Bronchial epithelial cell (primary cell): ENCODE data around the gene ZDHHC3. TPM values are rescaled to one million over a fixed set of nuclear protein-coding genes. Genes with fewer than 3 reads are reported as not detected.
A peak's percentile ranks its signal among the peaks of the same experiment; 100 is the strongest.

Experiments used
- DNase-seq: peaks from one replicate; pipeline ENCODE4 v3.0.0-alpha.2; 2010; ENCODE audit warnings: low read depth
- FAIRE-seq: peaks from 2 replicates; lab custom pipeline; 2011; peaks lifted over from hg19 to GRCh38; lab: Jason Lieb, UNC
- H3K27me3 ChIP-seq: 2 replicates; pipeline ENCODE4 v1.5.1; 2011; ENCODE audit warnings: low read length; ENCODE audit not compliant: control insufficient read depth, insufficient read depth
- H3K36me3 ChIP-seq: 2 replicates; pipeline ENCODE4 v1.5.1; 2011; ENCODE audit warnings: low read length; ENCODE audit not compliant: control insufficient read depth, insufficient read depth
- H3K4me3 ChIP-seq: 2 replicates; pipeline ENCODE4 v1.5.1; 2011; ENCODE audit warnings: mild to moderate bottlenecking, low read depth, low read length, control low read depth
- total RNA-seq: library from RNA; depleted of rRNA; stranded (reverse); fragments of >200 nt; gene quantifications from 2 replicates; pipeline ENCODE4 v1.2.1, GENCODE V29; 2014
- TF ChIP-seq, protein P1 (sequence below): IDR thresholded peaks from 2 replicates; pipeline ENCODE4 v1.5.1; 2011; ENCODE audit warnings: mild to moderate bottlenecking, moderate library complexity, low read length, control low read depth, inconsistent platforms; ENCODE audit not compliant: insufficient read depth, severe bottlenecking

ZDHHC3 gene
- total RNA-seq, 1 donor from 2014 or later = 62.1 TPM

DNA sequence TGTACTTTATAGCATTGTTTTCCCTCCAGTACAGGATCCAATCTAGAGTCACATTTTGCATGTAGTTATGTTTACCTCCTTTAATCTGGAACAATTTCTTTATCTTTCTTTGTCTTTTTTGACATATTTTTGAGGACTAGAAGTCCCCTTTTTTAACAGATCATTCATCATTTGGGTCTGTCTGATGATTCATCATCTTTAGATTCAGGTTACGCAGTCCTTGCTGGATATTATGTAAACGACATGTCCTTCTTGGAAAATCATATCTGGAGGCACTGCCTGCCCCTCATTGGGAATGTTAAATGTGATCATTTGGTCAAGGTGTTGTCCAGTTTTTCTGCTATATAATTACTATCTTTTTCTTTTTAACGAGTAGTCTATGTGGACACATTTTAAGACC, 83.3 kb downstream of the ZDHHC3 start:
- Histone ChIP-seq H3K27me3 (no peaks in the 10 kb centered on the region), H3K4me3 (no peak overlapping the region), H3K36me3 (no peaks in the 10 kb centered on the region)
- TF ChIP-seq, protein P1, sequence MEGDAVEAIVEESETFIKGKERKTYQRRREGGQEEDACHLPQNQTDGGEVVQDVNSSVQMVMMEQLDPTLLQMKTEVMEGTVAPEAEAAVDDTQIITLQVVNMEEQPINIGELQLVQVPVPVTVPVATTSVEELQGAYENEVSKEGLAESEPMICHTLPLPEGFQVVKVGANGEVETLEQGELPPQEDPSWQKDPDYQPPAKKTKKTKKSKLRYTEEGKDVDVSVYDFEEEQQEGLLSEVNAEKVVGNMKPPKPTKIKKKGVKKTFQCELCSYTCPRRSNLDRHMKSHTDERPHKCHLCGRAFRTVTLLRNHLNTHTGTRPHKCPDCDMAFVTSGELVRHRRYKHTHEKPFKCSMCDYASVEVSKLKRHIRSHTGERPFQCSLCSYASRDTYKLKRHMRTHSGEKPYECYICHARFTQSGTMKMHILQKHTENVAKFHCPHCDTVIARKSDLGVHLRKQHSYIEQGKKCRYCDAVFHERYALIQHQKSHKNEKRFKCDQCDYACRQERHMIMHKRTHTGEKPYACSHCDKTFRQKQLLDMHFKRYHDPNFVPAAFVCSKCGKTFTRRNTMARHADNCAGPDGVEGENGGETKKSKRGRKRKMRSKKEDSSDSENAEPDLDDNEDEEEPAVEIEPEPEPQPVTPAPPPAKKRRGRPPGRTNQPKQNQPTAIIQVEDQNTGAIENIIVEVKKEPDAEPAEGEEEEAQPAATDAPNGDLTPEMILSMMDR = no peak
- FAIRE-seq = no peak
- peak; percentile 78 for DNase-seq

DNA sequence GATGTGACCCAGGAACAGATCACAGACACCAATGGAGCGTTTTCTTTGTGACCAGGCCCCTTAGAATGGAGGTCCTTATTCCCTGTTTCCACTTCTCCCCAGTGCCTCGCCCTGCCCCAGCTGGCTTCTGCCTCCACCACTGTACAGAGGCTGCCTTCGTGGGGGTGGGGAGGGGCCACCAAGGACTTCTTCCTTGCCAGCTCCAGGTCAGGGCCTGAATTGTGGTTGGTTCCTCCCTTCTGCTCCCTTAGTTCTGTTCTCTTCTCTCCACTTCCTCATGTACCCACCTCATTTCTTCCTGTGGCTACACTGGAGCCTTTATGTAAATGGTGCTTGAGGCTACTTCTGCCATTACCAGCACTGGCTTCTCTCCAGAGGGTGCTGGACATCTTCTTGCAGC, 85.1 kb downstream of the ZDHHC3 start:
- FAIRE-seq (no peak), DNase-seq (no peak)
- Histone ChIP-seq H3K36me3 (no peaks in the 10 kb centered on the region), H3K4me3 (no peak overlapping the region), H3K27me3 (no peaks in the 10 kb centered on the region)
- TF ChIP-seq, protein P1 = no peak

DNA sequence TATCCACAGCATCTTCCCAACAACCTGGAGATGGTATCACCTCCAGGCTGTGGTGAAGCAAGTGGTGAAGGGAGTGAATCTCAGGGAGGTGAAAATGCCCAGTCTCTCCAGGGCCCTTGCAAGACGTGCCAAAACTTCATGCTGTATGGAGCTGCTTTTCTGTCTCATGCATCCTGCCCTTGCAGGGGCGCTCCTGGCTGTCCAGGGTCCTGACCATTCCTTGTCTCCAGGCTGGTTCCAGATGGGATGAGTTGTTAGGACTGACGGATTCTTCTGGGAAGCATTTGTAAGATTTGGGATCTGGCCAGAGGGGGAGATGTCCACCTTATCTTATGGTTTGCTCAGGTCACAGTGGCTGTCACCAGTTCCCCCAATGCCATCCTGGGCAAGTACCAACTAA, 85.7 kb downstream of the ZDHHC3 start:
- Histone ChIP-seq H3K27me3 (no peaks in the 10 kb centered on the region), H3K36me3 (no peaks in the 10 kb centered on the region), H3K4me3 (no peak overlapping the region)
- FAIRE-seq (no peak), DNase-seq (no peak)
- TF ChIP-seq, protein P1 = no peak

DNA sequence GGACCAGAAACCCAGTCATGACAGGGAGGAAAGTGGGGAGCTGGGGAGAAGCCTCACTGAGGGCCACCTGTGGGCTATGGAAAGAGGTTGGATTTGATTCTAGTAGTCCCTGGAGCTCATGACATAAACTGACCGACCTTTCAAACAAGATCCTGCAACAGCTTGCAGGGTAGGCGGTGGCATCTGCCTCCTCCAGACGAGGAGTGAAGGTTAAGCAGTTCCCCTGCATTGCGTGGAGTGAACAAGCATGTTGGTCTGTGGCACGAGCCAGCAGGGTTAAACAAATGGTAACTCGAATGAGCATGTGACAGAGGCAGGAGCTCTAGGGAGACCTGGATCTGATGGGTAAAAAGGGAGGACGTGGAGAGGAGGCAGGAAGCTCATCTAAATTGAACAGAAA, 88.9 kb downstream of the ZDHHC3 start:
- no peaks in the 10 kb centered on the region for H3K36me3 ChIP-seq
- FAIRE-seq = no peak
- DNase-seq = peak; percentile 60
- no peaks in the 10 kb centered on the region for H3K27me3 ChIP-seq
- TF ChIP-seq, protein P1 = no peak
- H3K4me3 ChIP-seq = no peak overlapping the region

DNA sequence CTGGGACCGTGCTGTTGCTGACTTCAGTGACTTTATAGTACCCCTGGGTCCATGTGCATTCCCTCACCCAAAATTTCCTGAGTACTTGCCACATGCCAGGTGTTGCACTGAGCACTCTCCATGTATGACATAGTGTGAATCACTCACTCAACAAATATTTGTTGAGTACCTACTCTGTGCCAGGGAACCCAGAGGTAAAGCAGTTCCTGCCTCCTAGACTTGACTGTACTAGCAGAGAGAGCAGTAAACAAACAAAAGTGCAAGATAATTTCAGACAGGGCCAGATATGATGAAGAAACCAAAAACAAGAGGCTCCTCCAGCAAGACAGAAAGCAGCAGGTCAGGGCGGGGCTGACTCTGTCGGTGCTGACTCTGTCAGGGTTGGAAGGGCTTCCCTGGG, 89.4 kb downstream of the ZDHHC3 start:
- Histone ChIP-seq H3K4me3 (no peak overlapping the region), H3K36me3 (no peaks in the 10 kb centered on the region), H3K27me3 (no peaks in the 10 kb centered on the region)
- FAIRE-seq = peak; percentile 99
- TF ChIP-seq, protein P1 = no peak
- DNase-seq = peak; percentile 99

DNA sequence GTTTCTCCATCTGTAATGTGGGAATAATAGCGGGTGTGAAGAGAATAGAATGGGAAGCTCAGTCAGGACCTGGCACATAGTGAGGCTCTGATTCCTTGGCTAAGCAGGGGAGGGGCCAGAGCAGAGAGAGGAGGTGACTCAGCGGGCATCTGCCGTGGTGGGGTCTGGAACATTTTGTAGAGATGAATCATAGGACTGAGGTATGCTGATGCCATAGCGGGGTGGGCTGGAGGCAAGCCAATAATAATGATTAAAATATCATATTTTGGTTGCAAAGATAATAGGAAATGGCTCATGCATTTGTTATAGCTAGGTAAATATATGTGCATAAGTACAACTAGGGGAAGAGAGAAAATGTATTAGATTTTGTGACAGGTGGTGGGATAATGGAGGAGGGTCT, 90.4 kb downstream of the ZDHHC3 start:
- DNase-seq (peak; percentile 96), FAIRE-seq (no peak)
- Histone ChIP-seq H3K4me3 (no peak overlapping the region), H3K27me3 (no peaks in the 10 kb centered on the region), H3K36me3 (no peaks in the 10 kb centered on the region)
- TF ChIP-seq, protein P1 = no peak
